Natural killer cell (primary cell): ENCODE data around the gene ST8SIA1. TPM values are rescaled to one million over a fixed set of nuclear protein-coding genes. Genes with fewer than 3 reads are reported as not detected.

Experiments
- ATAC-seq, 3 donors: fragments of 150-1000 bp in 2 of 3; fragments of 200-7000 bp in 1 of 3; cut with Tn5 transposase; 1 replicate in 1 of 3; 2 replicates in 2 of 3; pipeline ENCODE4 v1.10.0; 2021; ENCODE audit warnings: mild to moderate bottlenecking in 2 of 3, moderate library complexity in 2 of 3
- DNase-seq, 2 donors: peaks; one replicate each; pipeline versions ENCODE4 v3.0.0 to v3.0.0-alpha.2; 2013 to 2021; ENCODE audit warnings: mixed read lengths in 1 of 2
- H3K27ac ChIP-seq: one replicate; pipeline ENCODE4 v1.5.1; 2013; ENCODE audit warnings: mild to moderate bottlenecking, low read length
- H3K27me3 ChIP-seq: one replicate; pipeline ENCODE4 v1.6.1; 2013; ENCODE audit warnings: low read length; ENCODE audit not compliant: control insufficient read depth, insufficient read depth
- H3K36me3 ChIP-seq: one replicate; pipeline ENCODE4 v1.6.1; 2013; ENCODE audit warnings: low read length; ENCODE audit not compliant: control insufficient read depth, insufficient read depth
- H3K4me1 ChIP-seq: one replicate; pipeline ENCODE4 v1.6.1; 2013; ENCODE audit warnings: low read length; ENCODE audit not compliant: control insufficient read depth, insufficient read depth
- H3K4me3 ChIP-seq: one replicate; pipeline ENCODE4 v1.5.1; 2013; ENCODE audit warnings: low read length
- H3K9me3 ChIP-seq: one replicate; pipeline ENCODE4 v1.6.1; 2013; ENCODE audit warnings: low read length; ENCODE audit not compliant: control insufficient read depth, insufficient read depth
- H3K27ac Mint-ChIP-seq, 2 donors: one replicate each; pipeline ENCODE4 v1.8.0; 2022; ENCODE audit warnings: mild to moderate bottlenecking in 2 of 2, mixed read lengths in 2 of 2, moderate library complexity in 1 of 2
- H3K27me3 Mint-ChIP-seq, 2 donors: one replicate each; pipeline ENCODE4 v1.8.0; 2022; ENCODE audit warnings: low read depth in 2 of 2, mixed read lengths in 2 of 2
- H3K36me3 Mint-ChIP-seq: one replicate; pipeline ENCODE4 v1.8.0; 2022; ENCODE audit warnings: mixed read lengths
- H3K4me1 Mint-ChIP-seq, 2 donors: one replicate each; pipeline ENCODE4 v1.8.0; 2022; ENCODE audit warnings: mixed read lengths in 2 of 2
- H3K4me3 Mint-ChIP-seq: one replicate; pipeline ENCODE4 v1.8.0; 2022; ENCODE audit warnings: mild to moderate bottlenecking, moderate library complexity, mixed read lengths
- H3K9me3 Mint-ChIP-seq, 2 donors: one replicate each; pipeline ENCODE4 v1.8.0; 2022; ENCODE audit warnings: mixed read lengths in 2 of 2
- WGBS: methylation state at CpG from one replicate; pipeline ENCODE4 v1.1.7; 2013; ENCODE audit warnings: missing lambda C conversion rate; ENCODE audit not compliant: insufficient coverage; 5-methylcytosine and 5-hydroxymethylcytosine counted together
- intact Hi-C: fragments of 100-400 bp; cut with micrococcal nuclease; formaldehyde crosslinking; loops from one replicate; pipeline ENCODE4 v1.14.2; 2022
- total RNA-seq, 4 donors: library from RNA; stranded (reverse); fragments of 120-200 nt in 1 of 4; gene quantifications; one replicate each; pipeline versions ENCODE4 v1.2.3 to v1.2.4, GENCODE V29; 2013 to 2022
- TF ChIP-seq, protein P1 (sequence below): fragments of 200-600 bp; IDR thresholded peaks from one replicate; pipeline ENCODE4 v1.8.0; 2022; ENCODE audit warnings: antibody characterized with exemption

ST8SIA1 gene
- total RNA-seq, 3 donors from 2014 or later (not counting 1 experiment from before 2014, with no cell fraction given): 0.60 to 0.79 TPM; not detected in 1

DNA sequence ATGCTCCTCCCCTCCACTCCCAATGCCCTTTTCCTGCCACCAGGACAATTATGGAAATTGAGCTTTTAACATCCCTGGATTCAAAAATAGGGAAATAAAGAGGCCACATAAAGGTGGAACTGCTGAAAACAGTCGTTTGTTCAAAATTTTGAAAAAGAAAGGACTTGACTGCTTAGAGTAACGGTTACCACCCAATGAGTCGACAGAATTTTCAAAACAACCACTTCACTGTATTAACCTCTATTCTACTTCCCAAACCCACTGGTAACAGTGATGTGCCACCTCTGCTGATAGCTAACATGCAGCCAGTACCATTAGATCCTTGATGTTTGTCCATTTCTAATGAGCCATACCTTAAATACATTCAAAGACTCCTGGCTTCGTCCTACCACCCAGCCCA lies 4.9 kb downstream of the ST8SIA1 start:
- Mint-ChIP-seq H3K9me3 (no peaks in the 10 kb centered on the region), H3K27me3 (peaks cover 30 to 33% of the 10 kb centered on the region in 2 donors), H3K4me1 (peaks cover 6 to 7% of the 10 kb centered on the region in 2 donors), H3K4me3 (no peak overlapping the region), H3K36me3 (no peaks in the 10 kb centered on the region), H3K27ac (no peak overlapping the region)
- Histone ChIP-seq H3K4me1 (peaks cover 12% of the 10 kb centered on the region), H3K36me3 (no peaks in the 10 kb centered on the region), H3K9me3 (no peaks in the 10 kb centered on the region), H3K27me3 (peaks cover 7% of the 10 kb centered on the region), H3K4me3 (no peak overlapping the region), H3K27ac (no peak overlapping the region)
- intact Hi-C loops: loop anchor here (10.0 kb wide), 1 partner anchor 115 kb away; no protein-coding TSS in a partner anchor
- WGBS: 43% methylated on average over 4 of the region's 4 CpGs
- ATAC-seq: no peak
- TF ChIP-seq, protein P1, sequence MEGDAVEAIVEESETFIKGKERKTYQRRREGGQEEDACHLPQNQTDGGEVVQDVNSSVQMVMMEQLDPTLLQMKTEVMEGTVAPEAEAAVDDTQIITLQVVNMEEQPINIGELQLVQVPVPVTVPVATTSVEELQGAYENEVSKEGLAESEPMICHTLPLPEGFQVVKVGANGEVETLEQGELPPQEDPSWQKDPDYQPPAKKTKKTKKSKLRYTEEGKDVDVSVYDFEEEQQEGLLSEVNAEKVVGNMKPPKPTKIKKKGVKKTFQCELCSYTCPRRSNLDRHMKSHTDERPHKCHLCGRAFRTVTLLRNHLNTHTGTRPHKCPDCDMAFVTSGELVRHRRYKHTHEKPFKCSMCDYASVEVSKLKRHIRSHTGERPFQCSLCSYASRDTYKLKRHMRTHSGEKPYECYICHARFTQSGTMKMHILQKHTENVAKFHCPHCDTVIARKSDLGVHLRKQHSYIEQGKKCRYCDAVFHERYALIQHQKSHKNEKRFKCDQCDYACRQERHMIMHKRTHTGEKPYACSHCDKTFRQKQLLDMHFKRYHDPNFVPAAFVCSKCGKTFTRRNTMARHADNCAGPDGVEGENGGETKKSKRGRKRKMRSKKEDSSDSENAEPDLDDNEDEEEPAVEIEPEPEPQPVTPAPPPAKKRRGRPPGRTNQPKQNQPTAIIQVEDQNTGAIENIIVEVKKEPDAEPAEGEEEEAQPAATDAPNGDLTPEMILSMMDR: no peak
- DNase-seq: peak in 1 of 2 donors; percentile 15

DNA sequence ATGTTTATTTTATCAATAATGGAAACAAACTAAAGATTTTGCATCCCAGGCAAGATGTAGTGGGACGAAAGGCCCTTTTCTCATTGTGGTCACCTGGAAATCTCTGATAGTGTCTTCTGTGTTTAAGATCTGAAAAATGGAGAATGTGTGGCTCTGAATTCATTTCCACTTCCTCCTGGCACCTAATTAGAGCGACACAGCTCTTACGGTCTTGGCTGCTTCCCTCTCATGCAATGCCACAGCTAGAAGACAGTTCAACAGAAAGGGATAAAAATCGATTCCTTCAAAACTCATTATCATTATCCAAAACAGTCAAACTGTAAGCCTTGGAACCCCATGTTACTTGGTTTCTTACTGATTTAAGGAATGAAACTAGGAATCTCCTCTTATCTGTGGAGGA lies 9.3 kb downstream of the ST8SIA1 start:
- DNase-seq (no peak), ATAC-seq (no peak)
- no peak overlapping the region for H3K4me3 Mint-ChIP-seq
- H3K9me3 Mint-ChIP-seq: no peaks in the 10 kb centered on the region
- Histone ChIP-seq H3K27me3 (no peaks in the 10 kb centered on the region), H3K36me3 (no peaks in the 10 kb centered on the region), H3K27ac (no peak overlapping the region), H3K4me3 (no peak overlapping the region), H3K9me3 (no peaks in the 10 kb centered on the region), H3K4me1 (no peaks in the 10 kb centered on the region)
- TF ChIP-seq, protein P1: no peak
- 33% methylated on average over 4 of the region's 4 CpGs for WGBS
- H3K36me3 Mint-ChIP-seq: no peaks in the 10 kb centered on the region
- H3K4me1 Mint-ChIP-seq: no peaks in the 10 kb centered on the region
- H3K27ac Mint-ChIP-seq: no peak overlapping the region
- intact Hi-C loops: no loop called here
- peaks cover 22 to 26% of the 10 kb centered on the region in 2 donors for H3K27me3 Mint-ChIP-seq

DNA sequence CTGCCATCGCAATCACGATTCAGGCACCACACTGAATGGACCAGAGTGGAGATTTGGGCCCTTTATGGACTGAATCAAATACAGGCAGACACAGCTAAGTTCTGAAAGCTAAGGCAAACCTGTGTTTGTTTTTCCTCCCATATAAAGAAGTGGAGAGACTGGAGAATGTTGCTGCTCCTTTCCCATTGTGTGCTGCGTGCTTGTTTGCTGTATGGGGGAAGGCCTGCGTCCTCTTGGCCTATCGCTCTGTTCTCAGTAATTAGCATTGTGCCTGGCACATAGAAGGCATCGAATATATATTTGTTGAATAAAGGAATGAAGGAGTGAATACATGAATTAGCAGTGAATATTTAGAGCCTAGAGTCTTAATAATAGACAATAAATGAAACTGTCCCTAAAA lies 12.4 kb downstream of the ST8SIA1 start:
- no peaks in the 10 kb centered on the region for H3K4me1 Mint-ChIP-seq
- no peaks in the 10 kb centered on the region for H3K9me3 Mint-ChIP-seq
- H3K4me1 ChIP-seq: no peaks in the 10 kb centered on the region
- no peak for ATAC-seq
- no peak overlapping the region for H3K27ac Mint-ChIP-seq
- intact Hi-C loops: no loop called here
- no peak overlapping the region for H3K4me3 Mint-ChIP-seq
- no peaks in the 10 kb centered on the region for H3K36me3 Mint-ChIP-seq
- H3K4me3 ChIP-seq: no peak overlapping the region
- DNase-seq: no peak
- H3K9me3 ChIP-seq: no peaks in the 10 kb centered on the region
- H3K27me3 ChIP-seq: no peaks in the 10 kb centered on the region
- peaks cover 14 to 23% of the 10 kb centered on the region in 2 donors for H3K27me3 Mint-ChIP-seq
- TF ChIP-seq, protein P1: no peak
- H3K27ac ChIP-seq: no peak overlapping the region
- 95% methylated on average over 6 of the region's 6 CpGs for WGBS
- H3K36me3 ChIP-seq: no peaks in the 10 kb centered on the region

DNA sequence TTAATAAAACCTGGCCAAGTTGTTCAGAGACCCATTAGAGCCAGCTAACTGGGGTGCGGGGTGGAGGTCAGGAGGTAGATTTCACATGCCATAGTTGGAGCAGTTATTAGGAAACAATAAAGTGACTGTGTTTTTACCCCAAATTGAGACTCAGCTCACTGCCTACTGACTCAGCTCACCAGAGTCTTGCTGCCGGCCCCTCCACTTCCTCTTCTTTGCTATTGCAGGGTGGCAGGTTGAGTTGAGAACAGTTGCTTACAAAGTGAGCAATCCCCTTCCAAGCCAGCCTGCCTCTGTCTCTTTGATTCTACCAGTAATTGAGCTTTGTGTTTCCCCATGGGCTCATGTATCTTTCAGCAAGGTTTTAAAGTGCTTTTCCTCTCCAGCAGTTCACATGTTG lies 12.9 kb downstream of the ST8SIA1 start:
- H3K4me3 ChIP-seq: no peak overlapping the region
- H3K27me3 Mint-ChIP-seq: peaks cover 14 to 23% of the 10 kb centered on the region in 2 donors
- H3K36me3 Mint-ChIP-seq: no peaks in the 10 kb centered on the region
- no peak overlapping the region for H3K27ac Mint-ChIP-seq
- no peaks in the 10 kb centered on the region for H3K36me3 ChIP-seq
- no peaks in the 10 kb centered on the region for H3K9me3 Mint-ChIP-seq
- H3K9me3 ChIP-seq: no peaks in the 10 kb centered on the region
- intact Hi-C loops: no loop called here
- WGBS: 14% methylated on average over 2 of the region's 2 CpGs
- H3K4me1 ChIP-seq: no peaks in the 10 kb centered on the region
- no peak overlapping the region for H3K27ac ChIP-seq
- no peaks in the 10 kb centered on the region for H3K27me3 ChIP-seq
- DNase-seq: peak in 1 of 2 donors; percentile 41
- no peaks in the 10 kb centered on the region for H3K4me1 Mint-ChIP-seq
- H3K4me3 Mint-ChIP-seq: no peak overlapping the region
- TF ChIP-seq, protein P1: no peak
- no peak for ATAC-seq
